Measurements from ENCODE around the gene JAGN1. TPM values are rescaled to one million over a fixed set of nuclear protein-coding genes. Genes with fewer than 3 reads are reported as not detected.
"Not testable (repeated sequence)": the region's sequence is repeated elsewhere in the genome, so short reads cannot be mapped to it uniquely, and the experiment has no call there.

The JAGN1 gene
- total RNA-seq, 2 experiments from 2014 or later = 25.0 to 27.8 TPM

- H3K9me3 Mint-ChIP-seq; H3K4me1 Mint-ChIP-seq (ENCODE audit: low read depth); H3K4me3 Mint-ChIP-seq; POLR2A ChIA-PET; H3K27ac Mint-ChIP-seq; H3K36me3 Mint-ChIP-seq; intact Hi-C loops (cut with micrococcal nuclease); DNase-seq; H3K27me3 Mint-ChIP-seq: not testable (repeated sequence)
- CTCF ChIA-PET = interaction anchor here (1.2 kb wide), 1 partner anchor 23 kb away, joined by 3 read pairs; no protein-coding TSS in a partner anchor
Measured at GRCh38 chr3:9872067-9872466, 18.3 kb upstream of the JAGN1 start.

- no peaks in the 10 kb centered on the region for H3K9me3 Mint-ChIP-seq
- H3K27ac Mint-ChIP-seq = no peak overlapping the region
- no peaks in the 10 kb centered on the region for H3K36me3 Mint-ChIP-seq
- no peak overlapping the region for H3K4me3 Mint-ChIP-seq
- no peaks in the 10 kb centered on the region for H3K27me3 Mint-ChIP-seq
- intact Hi-C loops (cut with micrococcal nuclease) = no loop called here
- ChIA-PET POLR2A (interaction anchor here (0.6 kb wide), 1 partner anchor 198 kb away, joined by 3 read pairs; no protein-coding TSS in a partner anchor), CTCF (interaction anchor here (1.2 kb wide), 1 partner anchor 26 kb away, joined by 3 read pairs; no protein-coding TSS in a partner anchor)
- no peak for DNase-seq
- no peaks in the 10 kb centered on the region for H3K4me1 Mint-ChIP-seq (ENCODE audit: low read depth)
Measured at GRCh38 chr3:9875448-9875847, 15.0 kb upstream of the JAGN1 start.

GRCh38 chr3:9876255-9876654 is 14.2 kb upstream of the JAGN1 start:
- H3K27ac Mint-ChIP-seq; DNase-seq; intact Hi-C loops (cut with micrococcal nuclease); POLR2A ChIA-PET; H3K4me1 Mint-ChIP-seq (ENCODE audit: low read depth); H3K27me3 Mint-ChIP-seq; H3K4me3 Mint-ChIP-seq; H3K9me3 Mint-ChIP-seq; H3K36me3 Mint-ChIP-seq: not testable (repeated sequence)
- CTCF ChIA-PET = interaction anchor here (1.2 kb wide), 1 partner anchor 57 kb away, joined by 3 read pairs; no protein-coding TSS in a partner anchor

- DNase-seq = no peak
- ChIA-PET CTCF (interaction anchor here (1.2 kb wide), 1 partner anchor 56 kb away, joined by 3 read pairs; no protein-coding TSS in a partner anchor), POLR2A (no interaction called here)
Measured at GRCh38 chr3:9876991-9877390, 13.4 kb upstream of the JAGN1 start.

GRCh38 chr3:9878700-9879099 is 11.7 kb upstream of the JAGN1 start:
- H3K4me3 Mint-ChIP-seq = no peak overlapping the region
- ChIA-PET CTCF (no interaction called here), POLR2A (no interaction called here)
- H3K27me3 Mint-ChIP-seq = no peaks in the 10 kb centered on the region
- H3K27ac Mint-ChIP-seq = no peak overlapping the region
- no peaks in the 10 kb centered on the region for H3K9me3 Mint-ChIP-seq
- H3K4me1 Mint-ChIP-seq (ENCODE audit: low read depth) = no peaks in the 10 kb centered on the region
- DNase-seq = no peak
- no peaks in the 10 kb centered on the region for H3K36me3 Mint-ChIP-seq
- intact Hi-C loops (cut with micrococcal nuclease) = no loop called here

More at GRCh38 chr3:9876991-9877390, 13.4 kb upstream of the JAGN1 start:
- Mint-ChIP-seq H3K4me1 (ENCODE audit: low read depth) (no peaks in the 10 kb centered on the region), H3K36me3 (no peaks in the 10 kb centered on the region), H3K27me3 (no peaks in the 10 kb centered on the region), H3K9me3 (no peaks in the 10 kb centered on the region), H3K27ac (no peak overlapping the region), H3K4me3 (no peak overlapping the region)
- intact Hi-C loops (cut with micrococcal nuclease) = no loop called here

- Mint-ChIP-seq H3K27ac (no peak within 1 kb of the TSS), H3K27me3 (no peaks in the 10 kb centered on the region), H3K4me3 (no peak within 1 kb of the TSS), H3K9me3 (no peaks in the 10 kb centered on the region), H3K4me1 (ENCODE audit: low read depth) (no peaks in the 10 kb centered on the region), H3K36me3 (no peaks in the 10 kb centered on the region)
- intact Hi-C loops (cut with micrococcal nuclease) = no loop called here
- DNase-seq = no peak
- CTCF ChIA-PET = interaction anchor here (1.1 kb wide), 1 partner anchor 53 kb away, joined by 5 read pairs; the partner anchor contains the start of gene CRELD1
- POLR2A ChIA-PET = no interaction called here
Measured at GRCh38 chr3:9879830-9880549, 10.4 kb upstream of the JAGN1 start, which contains the start of gene CIDEC. CIDEC (minus strand) TSS chr3:9880253; CDS start chr3:9878486, 1,767 bp downstream.

- CTCF ChIA-PET = no interaction called here
- intact Hi-C loops (cut with micrococcal nuclease) = no loop called here
- no peak for DNase-seq
- Mint-ChIP-seq H3K4me3 (no peak overlapping the region), H3K4me1 (ENCODE audit: low read depth) (no peaks in the 10 kb centered on the region), H3K27ac (no peak overlapping the region), H3K27me3 (no peaks in the 10 kb centered on the region), H3K9me3 (no peaks in the 10 kb centered on the region), H3K36me3 (no peaks in the 10 kb centered on the region)
- POLR2A ChIA-PET = no interaction called here
Measured at GRCh38 chr3:9881441-9881840, 9.0 kb upstream of the JAGN1 start.

GRCh38 chr3:9883706-9884554 is 6.5 kb upstream of the JAGN1 start:
- Mint-ChIP-seq H3K27ac (no peak overlapping the region), H3K4me3 (no peak overlapping the region), H3K27me3 (no peaks in the 10 kb centered on the region), H3K36me3 (no peaks in the 10 kb centered on the region), H3K9me3 (no peaks in the 10 kb centered on the region), H3K4me1 (ENCODE audit: low read depth) (no peaks in the 10 kb centered on the region)
- no peak for DNase-seq
- ChIA-PET POLR2A (interaction anchor here (0.7 kb wide), 2 partner anchors 24 to 75 kb away, joined by 3 read pairs; no protein-coding TSS in a partner anchor), CTCF (interaction anchor here (1.1 to 2.0 kb wide), 2 partner anchors 49 to 157 kb away, joined by 3 to 9 read pairs; partner anchors contain the start of gene CRELD1)
- intact Hi-C loops (cut with micrococcal nuclease) = no loop called here

- CTCF ChIA-PET = interaction anchor here (1.1 to 2.0 kb wide), 3 partner anchors 36 to 157 kb away, joined by 3 to 9 read pairs (median 3); partner anchors contain the start of gene CRELD1
Measured at GRCh38 chr3:9884555-9885165, 5.8 kb upstream of the JAGN1 start.

GRCh38 chr3:9886328-9886727 is 4.1 kb upstream of the JAGN1 start:
- H3K4me1 Mint-ChIP-seq (ENCODE audit: low read depth) = peaks cover 2% of the 10 kb centered on the region
- H3K27ac Mint-ChIP-seq = no peak overlapping the region
- intact Hi-C loops (cut with micrococcal nuclease) = no loop called here
- no peaks in the 10 kb centered on the region for H3K9me3 Mint-ChIP-seq
- ChIA-PET POLR2A (no interaction called here), CTCF (interaction anchor here (0.6 kb wide), 1 partner anchor 45 kb away, joined by 4 read pairs; no protein-coding TSS in a partner anchor)
- H3K27me3 Mint-ChIP-seq = no peaks in the 10 kb centered on the region
- DNase-seq = no peak
- peaks cover 5% of the 10 kb centered on the region for H3K36me3 Mint-ChIP-seq
- H3K4me3 Mint-ChIP-seq = no peak overlapping the region

More at GRCh38 chr3:9884555-9885165, 5.8 kb upstream of the JAGN1 start:
- H3K27ac Mint-ChIP-seq = no peak overlapping the region
- no peaks in the 10 kb centered on the region for H3K36me3 Mint-ChIP-seq
- DNase-seq = no peak
- no peaks in the 10 kb centered on the region for H3K4me1 Mint-ChIP-seq (ENCODE audit: low read depth)
- no peaks in the 10 kb centered on the region for H3K9me3 Mint-ChIP-seq
- POLR2A ChIA-PET = no interaction called here
- no peaks in the 10 kb centered on the region for H3K27me3 Mint-ChIP-seq
- intact Hi-C loops (cut with micrococcal nuclease) = no loop called here
- H3K4me3 Mint-ChIP-seq = no peak overlapping the region

- DNase-seq = no peak
- CTCF ChIA-PET = no interaction called here
- H3K27me3 Mint-ChIP-seq = no peaks in the 10 kb centered on the region
- no peak overlapping the region for H3K27ac Mint-ChIP-seq
- H3K4me3 Mint-ChIP-seq = no peak overlapping the region
- H3K4me1 Mint-ChIP-seq (ENCODE audit: low read depth) = peaks cover 8% of the 10 kb centered on the region
- intact Hi-C loops (cut with micrococcal nuclease) = no loop called here
- H3K36me3 Mint-ChIP-seq = peaks cover 11% of the 10 kb centered on the region
- POLR2A ChIA-PET = no interaction called here
- no peaks in the 10 kb centered on the region for H3K9me3 Mint-ChIP-seq
Measured at GRCh38 chr3:9887480-9887879, 2.9 kb upstream of the JAGN1 start.

GRCh38 chr3:9888540-9888939 is 1.9 kb upstream of the JAGN1 start:
- Mint-ChIP-seq H3K4me3 (no peak overlapping the region), H3K36me3 (peaks cover 20% of the 10 kb centered on the region), H3K9me3 (no peaks in the 10 kb centered on the region), H3K27ac (no peak overlapping the region), H3K27me3 (no peaks in the 10 kb centered on the region), H3K4me1 (ENCODE audit: low read depth) (peaks cover 17% of the 10 kb centered on the region)
- no peak for DNase-seq
- ChIA-PET POLR2A (no interaction called here), CTCF (interaction anchor here (1.4 kb wide), 1 partner anchor 40 kb away, joined by 3 read pairs; no protein-coding TSS in a partner anchor)
- intact Hi-C loops (cut with micrococcal nuclease) = no loop called here
